ENCODE measurements around the gene SPOP.

SPOP gene

DNA sequence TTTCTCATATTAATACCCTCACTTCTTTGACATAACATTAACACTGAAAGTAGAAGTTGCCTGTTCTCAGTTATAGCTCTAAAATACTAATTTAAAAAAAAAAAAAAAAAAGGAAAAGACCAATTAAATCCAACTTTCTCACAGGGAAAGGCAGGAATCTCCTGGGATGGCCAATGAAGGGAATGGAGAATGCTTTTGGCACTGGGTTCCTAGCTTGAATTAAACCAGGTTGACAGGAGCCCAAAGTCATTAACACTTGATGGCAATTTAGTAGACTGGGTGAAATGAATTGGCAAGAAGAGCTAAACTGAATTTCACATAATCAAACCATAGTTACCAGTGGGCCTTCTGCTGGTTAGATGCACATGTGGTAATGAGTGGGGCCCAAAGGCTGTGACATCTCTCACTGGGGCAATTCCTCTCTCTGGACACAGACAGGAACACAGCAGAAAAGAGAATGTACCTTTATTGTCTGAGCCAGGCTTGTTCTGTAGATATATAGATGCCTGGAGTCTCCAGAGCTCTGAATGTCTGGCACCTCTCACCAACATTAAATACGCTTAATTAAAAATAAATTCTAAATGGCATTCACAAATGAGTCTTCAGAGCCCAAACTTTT is 64.6 kb downstream of the SPOP start:
- DNase-seq (ENCODE audit: low read depth) = no peak

GRCh38 chr17:49612726-49613125 is 65.2 kb downstream of the SPOP start:
- no peak for DNase-seq (ENCODE audit: low read depth)

DNA sequence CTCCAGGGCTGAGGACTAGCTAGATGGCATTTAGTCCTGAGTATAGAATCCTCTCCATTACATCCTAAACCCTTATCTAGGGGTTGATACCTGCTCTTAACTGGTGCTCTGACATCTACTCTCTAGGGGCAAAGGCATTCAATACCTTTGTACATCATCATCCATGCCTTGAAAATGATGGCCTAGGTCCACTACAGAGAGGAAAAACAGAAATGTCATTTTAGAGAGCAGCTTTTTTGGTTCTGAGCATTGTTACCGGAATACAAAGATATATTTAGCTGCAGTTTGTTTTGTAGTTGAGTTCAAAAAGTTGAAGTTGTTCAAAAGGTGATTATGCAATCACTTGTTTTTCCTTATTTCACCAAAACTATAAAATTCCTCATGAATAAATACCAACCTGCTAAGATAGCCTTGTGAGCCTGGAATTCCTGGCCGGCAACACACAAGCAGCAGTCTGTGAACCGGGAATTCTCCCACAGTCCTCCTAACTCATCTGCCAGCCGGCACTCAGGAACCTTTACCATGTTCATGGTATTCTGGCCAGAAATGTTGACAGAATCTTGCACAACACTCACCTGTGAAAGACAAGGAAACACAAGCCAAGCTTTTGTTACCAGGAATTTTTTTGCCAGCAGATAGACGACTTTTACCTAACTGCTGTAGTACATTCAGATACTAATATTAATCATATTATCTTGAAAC is 66.9 kb downstream of the SPOP start:
- no peak for DNase-seq (ENCODE audit: low read depth)

DNA sequence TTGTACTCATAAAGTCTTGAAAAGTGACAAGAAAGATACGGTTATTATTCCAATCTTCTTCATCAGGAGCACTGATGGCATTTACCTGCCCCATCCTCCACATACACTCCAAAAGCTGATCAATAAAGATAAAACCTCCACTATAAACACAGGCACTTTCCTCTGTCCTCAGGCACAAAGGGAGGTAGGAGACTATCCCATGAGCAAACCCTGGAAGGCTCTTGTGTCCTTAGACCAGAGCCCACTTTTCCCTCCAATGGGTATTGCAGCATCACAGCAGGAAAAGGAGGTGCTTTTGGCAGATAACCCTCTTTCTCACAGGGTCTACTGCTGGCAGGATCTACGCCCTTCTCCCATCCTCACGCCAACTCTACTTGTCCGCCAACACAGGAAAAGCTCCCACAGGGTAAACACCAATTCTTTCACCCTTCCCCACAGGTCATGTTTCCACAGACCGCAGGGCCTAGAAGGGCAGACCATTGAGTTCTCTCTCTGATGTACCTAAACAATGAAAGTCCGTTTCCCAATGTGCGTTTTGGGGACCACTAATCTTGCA is 73.5 kb downstream of the SPOP start:
- DNase-seq (ENCODE audit: low read depth) = no peak

- no peak for DNase-seq (ENCODE audit: low read depth)
These were observed 74.2 kb downstream of the SPOP start for GRCh38 chr17:49603720-49604119.

GRCh38 chr17:49603238-49603637 is 74.7 kb downstream of the SPOP start:
- DNase-seq (ENCODE audit: low read depth) = no peak

GRCh38 chr17:49602783-49603182 is 75.1 kb downstream of the SPOP start:
- DNase-seq (ENCODE audit: low read depth) = no peak

GRCh38 chr17:49600949-49601348 is 76.9 kb downstream of the SPOP start:
- DNase-seq (ENCODE audit: low read depth) = no peak

DNA sequence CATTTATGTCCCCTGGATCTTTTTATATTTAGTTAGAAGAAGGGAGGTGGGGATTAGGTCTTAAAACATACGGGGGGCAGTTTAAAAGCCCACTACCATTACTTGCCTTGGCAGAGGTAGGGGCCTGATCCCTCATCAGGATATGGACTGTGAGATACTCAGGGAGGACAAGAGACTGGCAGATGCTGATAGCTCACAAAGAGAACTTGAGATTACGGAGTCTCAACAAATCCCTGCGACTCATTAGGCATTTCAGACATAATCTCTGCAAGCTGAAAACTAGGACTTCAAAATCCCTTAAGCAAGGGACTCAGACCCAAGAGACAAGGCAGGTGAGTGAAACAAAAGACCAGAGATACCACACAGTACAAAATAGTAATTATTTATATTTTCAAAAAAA is 79.0 kb downstream of the SPOP start:
- no peak for DNase-seq (ENCODE audit: low read depth)

- no peak for DNase-seq (ENCODE audit: low read depth)
These were observed 79.8 kb downstream of the SPOP start for GRCh38 chr17:49597928-49598655.

DNA sequence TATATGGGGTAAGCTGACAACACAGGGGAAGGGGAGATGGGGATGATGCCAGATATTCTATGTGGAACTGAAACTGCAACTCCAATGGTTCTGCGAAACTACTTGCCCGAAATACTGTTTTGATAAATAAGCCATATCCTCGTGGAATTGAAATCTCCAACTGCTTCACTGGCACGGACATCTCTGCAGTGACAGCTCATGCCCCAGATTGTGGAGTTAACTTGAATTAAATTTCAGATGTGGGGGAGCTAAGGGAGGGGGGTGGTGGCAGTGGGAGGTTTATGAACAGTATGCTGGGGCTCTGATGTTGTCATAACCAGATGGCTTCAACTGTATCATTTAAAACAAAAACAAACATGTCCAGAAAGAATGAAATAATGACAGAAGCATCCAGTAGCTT is 80.5 kb downstream of the SPOP start:
- DNase-seq (ENCODE audit: low read depth) = no peak

DNA sequence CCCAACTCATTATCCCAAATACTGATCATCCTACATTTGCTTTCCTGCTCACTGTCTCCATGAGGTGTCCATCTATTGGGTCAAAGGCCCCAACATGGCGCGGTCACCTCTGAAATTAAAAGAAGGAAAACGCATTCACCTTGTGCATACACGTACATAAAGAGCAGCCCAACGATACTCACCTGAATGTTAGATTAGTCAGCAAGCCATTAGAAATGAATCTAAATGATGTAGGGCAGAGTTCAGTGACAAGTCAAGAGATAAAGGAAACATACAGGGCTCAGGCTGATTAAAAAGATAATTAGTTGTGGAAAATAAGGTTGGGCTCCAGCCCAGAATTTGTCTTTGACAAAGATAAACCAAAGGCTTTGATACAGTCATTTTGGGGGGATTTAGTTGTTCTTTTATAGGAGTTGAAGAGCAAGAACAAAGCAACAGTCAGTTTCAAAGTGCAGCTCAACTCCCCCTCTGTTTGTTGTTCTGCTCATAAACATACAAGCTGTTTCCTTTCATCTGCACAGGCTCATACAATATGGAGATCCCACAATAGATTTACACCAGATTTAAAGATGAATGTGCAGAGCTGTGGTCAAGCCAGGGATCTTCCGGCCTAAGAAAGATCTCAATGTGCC is 81.2 kb downstream of the SPOP start:
- DNase-seq (ENCODE audit: low read depth) = no peak

- DNase-seq (ENCODE audit: low read depth) = no peak
These were observed 81.9 kb downstream of the SPOP start for GRCh38 chr17:49595980-49596379.

GRCh38 chr17:49595328-49595727 is 82.6 kb downstream of the SPOP start:
- no peak for DNase-seq (ENCODE audit: low read depth)

GRCh38 chr17:49592263-49592662 is 85.6 kb downstream of the SPOP start:
- no peak for DNase-seq (ENCODE audit: low read depth)

- no peak for DNase-seq (ENCODE audit: low read depth)
These were observed 87.0 kb downstream of the SPOP start for GRCh38 chr17:49590874-49591273.

- DNase-seq (ENCODE audit: low read depth) = no peak
These were observed 88.3 kb downstream of the SPOP start for GRCh38 chr17:49589577-49589927.

- DNase-seq (ENCODE audit: low read depth) = no peak
These were observed 88.9 kb downstream of the SPOP start for GRCh38 chr17:49588726-49589576.

GRCh38 chr17:49588312-49588711 is 89.6 kb downstream of the SPOP start:
- no peak for DNase-seq (ENCODE audit: low read depth)

DNA sequence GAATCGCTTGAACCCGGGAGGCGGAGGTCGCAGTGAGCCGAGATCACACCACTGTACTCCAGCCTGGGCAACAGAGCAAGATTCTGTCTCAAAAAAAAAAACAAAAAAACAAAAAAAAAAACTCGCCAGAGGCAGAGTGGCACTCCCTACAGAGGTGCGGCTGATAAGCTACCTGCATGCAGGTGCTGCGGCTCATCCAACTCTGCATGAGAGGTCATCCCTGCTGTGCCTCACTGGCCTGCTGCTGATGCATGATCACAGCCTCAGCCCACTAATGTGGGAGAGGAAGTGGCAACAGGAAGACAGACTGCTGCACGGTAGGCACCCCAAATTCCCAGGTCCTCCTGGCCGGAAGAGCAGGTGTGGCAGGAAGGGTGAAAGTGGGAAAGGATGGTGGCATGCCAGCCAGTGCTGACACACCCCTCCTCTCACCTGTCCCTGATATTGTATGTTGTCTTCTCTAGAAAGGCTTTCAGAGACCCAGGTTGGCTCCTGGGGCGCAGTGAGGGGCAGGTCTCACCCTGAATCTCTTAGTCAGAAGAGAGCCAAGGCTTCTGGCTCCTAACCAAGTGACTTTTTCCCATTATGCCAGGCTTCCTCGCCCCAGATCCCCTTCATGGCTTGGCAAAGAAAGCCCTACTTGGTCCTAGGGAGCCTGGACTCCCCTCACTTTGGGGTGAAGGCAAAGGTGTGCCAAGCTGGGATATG is 90.4 kb downstream of the SPOP start:
- DNase-seq (ENCODE audit: low read depth) = no peak

DNA sequence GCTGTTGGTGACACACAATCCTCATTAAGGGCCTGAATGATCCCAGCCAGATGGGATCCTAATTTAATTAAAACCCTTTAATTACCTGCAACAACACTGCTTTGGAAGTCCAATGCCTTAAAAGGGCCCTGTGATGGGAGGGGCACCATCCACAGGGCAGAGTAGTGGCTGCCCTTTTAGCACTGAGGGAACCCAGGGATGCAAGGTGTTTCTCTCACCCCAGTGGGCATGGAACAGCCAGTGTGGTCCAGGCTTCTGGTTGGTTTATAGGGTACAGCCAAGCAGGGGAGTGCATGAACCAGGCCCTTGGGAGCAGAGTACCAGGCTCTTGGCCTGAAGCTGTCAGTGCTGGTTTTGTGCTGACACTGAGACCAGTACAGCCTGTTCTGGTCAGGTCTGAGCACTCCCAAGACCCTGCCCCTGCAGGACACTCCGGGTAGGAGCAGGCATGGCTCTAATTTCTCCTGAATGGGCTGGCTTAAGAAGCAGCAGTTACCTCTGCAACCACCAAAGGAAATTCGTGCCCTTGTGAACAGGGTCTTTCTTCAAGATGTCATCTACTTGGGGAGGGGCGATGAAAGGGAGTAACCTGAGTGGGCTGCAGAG is 92.4 kb downstream of the SPOP start:
- DNase-seq (ENCODE audit: low read depth) = no peak
